ENCODE results near the gene SCO1. TPM values are rescaled to one million over a fixed set of nuclear protein-coding genes. Genes with fewer than 3 reads are reported as not detected.

SCO1 gene
- total RNA-seq, 1 experiment from 2014 or later = 60.3 TPM

DNA sequence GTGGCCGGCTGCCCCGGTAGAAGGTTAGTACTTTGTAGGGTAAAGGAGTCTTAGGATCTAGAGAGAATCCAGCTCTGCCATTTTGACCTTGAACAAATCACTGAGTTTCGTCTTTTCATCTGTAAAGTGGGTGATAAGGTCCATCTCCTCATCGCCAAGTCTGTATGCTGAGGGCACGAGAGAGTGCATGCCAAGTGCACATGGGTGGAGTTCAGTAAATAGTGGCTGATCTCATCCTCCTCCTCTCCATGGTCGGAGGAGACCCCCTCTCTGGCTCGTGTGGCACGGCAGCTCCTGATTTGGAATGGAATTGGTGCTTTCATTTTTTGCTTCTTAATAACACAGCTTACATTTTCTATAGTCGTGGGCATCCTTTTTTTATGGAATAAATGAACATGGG lies 70.9 kb downstream of the SCO1 start:
- H3K27me3 ChIP-seq (ENCODE audit: insufficient read depth, low read length) = no peaks in the 10 kb centered on the region
- H3K27ac ChIP-seq (ENCODE audit: insufficient read length, low read depth, low read length) = no peak overlapping the region
- H3K4ac ChIP-seq (ENCODE audit: low read depth, low read length) = no peak overlapping the region
- no peak overlapping the region for H3K4me3 Mint-ChIP-seq
- DNase-seq = no peak
- WGBS (ENCODE audit: extremely low coverage, insufficient read length, low lambda C conversion rate) = no CpG with 5 or more reads among the region's 9 CpGs
- H2BK12ac ChIP-seq (ENCODE audit: insufficient read length, low read depth, low read length) = no peak overlapping the region
- no peaks in the 10 kb centered on the region; a peak in 2 of 5 replicates for H3K9me3 Mint-ChIP-seq
- TF ChIP-seq, protein P1, sequence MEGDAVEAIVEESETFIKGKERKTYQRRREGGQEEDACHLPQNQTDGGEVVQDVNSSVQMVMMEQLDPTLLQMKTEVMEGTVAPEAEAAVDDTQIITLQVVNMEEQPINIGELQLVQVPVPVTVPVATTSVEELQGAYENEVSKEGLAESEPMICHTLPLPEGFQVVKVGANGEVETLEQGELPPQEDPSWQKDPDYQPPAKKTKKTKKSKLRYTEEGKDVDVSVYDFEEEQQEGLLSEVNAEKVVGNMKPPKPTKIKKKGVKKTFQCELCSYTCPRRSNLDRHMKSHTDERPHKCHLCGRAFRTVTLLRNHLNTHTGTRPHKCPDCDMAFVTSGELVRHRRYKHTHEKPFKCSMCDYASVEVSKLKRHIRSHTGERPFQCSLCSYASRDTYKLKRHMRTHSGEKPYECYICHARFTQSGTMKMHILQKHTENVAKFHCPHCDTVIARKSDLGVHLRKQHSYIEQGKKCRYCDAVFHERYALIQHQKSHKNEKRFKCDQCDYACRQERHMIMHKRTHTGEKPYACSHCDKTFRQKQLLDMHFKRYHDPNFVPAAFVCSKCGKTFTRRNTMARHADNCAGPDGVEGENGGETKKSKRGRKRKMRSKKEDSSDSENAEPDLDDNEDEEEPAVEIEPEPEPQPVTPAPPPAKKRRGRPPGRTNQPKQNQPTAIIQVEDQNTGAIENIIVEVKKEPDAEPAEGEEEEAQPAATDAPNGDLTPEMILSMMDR (conservative IDR thresholded peaks at IDR 0.05) = no peak
- H3K4me1 Mint-ChIP-seq = no peaks in the 10 kb centered on the region
- H3K9ac ChIP-seq (ENCODE audit: extremely low read depth, insufficient read length, low read length) = no peak overlapping the region
- no peak overlapping the region for H3K14ac ChIP-seq (ENCODE audit: insufficient read depth, low read length)
- H3K79me1 ChIP-seq (ENCODE audit: insufficient read depth, low read depth, low read length, poor library complexity, severe bottlenecking) = no peaks in the 10 kb centered on the region
- no peak overlapping the region for H3K27ac Mint-ChIP-seq
- no peak overlapping the region for H3K4me2 ChIP-seq (ENCODE audit: insufficient read depth, insufficient read length, low read length)
- H4K5ac ChIP-seq (ENCODE audit: insufficient read length, low read depth, low read length) = no peak overlapping the region
- no peak overlapping the region for H2BK120ac ChIP-seq (ENCODE audit: low read depth, low read length, poor library complexity, severe bottlenecking)
- H4K8ac ChIP-seq (replicated peaks; ENCODE audit: insufficient read length, low read depth, low read length) = no peak overlapping the region
- no peak overlapping the region for H3K18ac ChIP-seq (ENCODE audit: insufficient read length, low read depth, low read length)
- no peak overlapping the region for H2BK15ac ChIP-seq (ENCODE audit: low read depth, low read length)
- no peaks in the 10 kb centered on the region for H4K20me1 ChIP-seq (ENCODE audit: control insufficient read depth, insufficient read depth, insufficient read length)
- H3K23me2 ChIP-seq (ENCODE audit: insufficient read length, low read depth, low read length, poor library complexity, severe bottlenecking) = no peaks in the 10 kb centered on the region
- H2AFZ ChIP-seq (ENCODE audit: low read length) = no peak overlapping the region
- no peak overlapping the region for H2BK20ac ChIP-seq (ENCODE audit: low read depth, low read length, poor library complexity, severe bottlenecking)
- H3K56ac ChIP-seq (ENCODE audit: insufficient read length, low read depth, low read length) = no peak overlapping the region
- no peak overlapping the region for H2BK5ac ChIP-seq (ENCODE audit: insufficient read length, low read length)
- H3K4me1 ChIP-seq (ENCODE audit: insufficient read depth, low read length) = no peaks in the 10 kb centered on the region
- peaks cover 1% of the 10 kb centered on the region; the same call in 1 of the 2 replicates for H3K27me3 Mint-ChIP-seq (ENCODE audit: low read depth)
- no peaks in the 10 kb centered on the region for H3K9me3 ChIP-seq (ENCODE audit: control insufficient read depth, low read depth, low read length)
- H3K23ac ChIP-seq (ENCODE audit: insufficient read length, low read depth, low read length) = no peak overlapping the region
- H4K91ac ChIP-seq (ENCODE audit: insufficient read length, low read depth, low read length) = no peak overlapping the region
- no peak overlapping the region for H2AK5ac ChIP-seq (ENCODE audit: insufficient read length, low read length)
- H3T11ph ChIP-seq (ENCODE audit: low read length) = no peak overlapping the region
- no peaks in the 10 kb centered on the region for H3K79me2 ChIP-seq (ENCODE audit: insufficient read depth, low read length)
- H3K36me3 Mint-ChIP-seq (ENCODE audit: insufficient read depth in 1 of 3, low read depth in 3 of 3) = peaks cover 2 to 13% (median 12%) of the 10 kb centered on the region in 3 experiments; a peak in 5 of 7 replicates
